GM18858 (cell line): Measurements from ENCODE around the gene ADCY2.

Source experiments
- ATAC-seq: cut with Tn5 transposase; IDR thresholded peaks from one replicate; pipeline ENCODE4 v1.9.1; 2021; ENCODE audit not compliant: unreplicated experiment

ADCY2 gene

DNA sequence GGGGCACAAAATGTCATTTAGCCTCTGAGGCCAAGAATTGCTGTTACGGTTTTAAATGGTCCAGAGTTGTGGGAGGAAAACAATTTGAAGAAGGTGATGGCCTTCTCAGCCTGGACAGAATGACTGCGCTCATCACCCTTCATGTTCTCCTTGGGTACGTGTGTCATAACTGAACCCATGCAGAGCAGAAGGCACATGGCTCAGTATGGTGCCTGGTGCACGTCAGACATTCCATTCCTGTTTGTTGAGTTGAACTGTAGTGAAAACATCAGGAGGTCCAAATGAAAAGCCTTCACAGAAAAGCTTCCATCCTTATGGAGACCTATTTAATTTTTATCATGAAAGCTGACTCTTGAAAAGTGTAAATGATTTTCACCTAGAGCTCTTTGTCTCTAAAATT, 321.8 kb downstream of the ADCY2 start:
- ATAC-seq = no peak

DNA sequence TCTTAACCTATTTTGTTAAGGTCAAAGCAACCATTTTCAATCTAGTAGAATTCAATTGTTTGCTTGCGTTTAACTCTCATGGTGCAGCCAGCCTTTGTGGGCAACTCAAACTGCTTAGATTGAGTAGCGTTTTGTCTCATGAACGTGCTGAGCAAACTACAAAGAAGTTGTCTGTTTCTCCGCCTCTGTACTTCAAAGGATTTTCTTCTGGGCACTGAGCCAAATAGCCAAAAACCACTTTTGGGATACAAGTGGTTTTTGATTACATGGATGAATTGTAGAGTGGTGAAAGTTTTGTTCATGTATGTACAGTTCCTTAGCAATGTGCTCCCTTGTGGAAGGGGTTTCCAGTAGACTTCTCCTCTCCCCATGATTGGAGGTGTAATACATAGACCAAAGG, 332.1 kb downstream of the ADCY2 start:
- ATAC-seq = no peak

DNA sequence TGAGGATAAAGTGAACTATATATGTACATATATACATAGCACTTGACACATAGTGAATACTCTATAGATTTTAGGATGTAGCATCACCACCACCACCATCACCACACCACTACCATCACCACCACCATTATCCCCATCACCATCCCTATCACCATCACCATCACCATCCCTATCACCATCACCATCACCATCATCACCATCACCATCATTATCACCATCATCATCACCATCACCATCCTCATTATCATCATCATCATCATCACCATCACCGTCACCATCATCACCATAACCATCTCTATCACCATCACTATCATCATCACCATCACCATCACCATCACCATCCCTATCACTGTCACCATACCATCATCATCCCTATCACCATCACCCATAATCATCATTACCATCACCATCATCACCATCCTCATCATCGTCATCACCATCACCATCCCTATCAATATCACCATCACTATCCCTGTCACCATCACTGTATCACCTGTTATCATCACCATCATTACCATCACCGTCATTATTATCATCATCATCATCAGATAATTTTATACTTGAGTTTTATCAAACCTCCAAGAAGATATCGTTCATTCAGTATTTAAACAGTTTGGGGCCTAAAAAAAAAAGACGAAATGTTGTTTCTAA, 345.6 kb downstream of the ADCY2 start:
- no peak for ATAC-seq

DNA sequence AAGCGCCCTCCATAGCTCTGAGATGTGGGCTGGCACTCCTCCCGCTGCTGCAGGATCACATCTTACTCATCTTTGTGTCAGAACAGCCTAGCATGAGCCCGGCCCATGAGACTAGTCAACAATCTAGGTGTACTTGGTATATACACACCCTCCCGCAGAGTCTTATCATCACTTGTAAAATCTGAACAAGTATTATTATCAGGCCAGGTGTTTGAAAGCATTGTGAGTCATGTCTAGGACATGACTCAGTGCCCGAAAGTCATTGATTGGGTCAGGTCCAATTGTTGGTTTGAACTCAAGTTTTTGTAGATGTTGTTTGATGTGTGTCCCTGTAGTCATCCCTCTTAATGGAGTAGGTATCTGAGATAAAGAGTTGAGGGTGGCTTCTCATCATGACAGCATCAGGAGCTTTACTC, 346.3 kb downstream of the ADCY2 start:
- no peak for ATAC-seq

DNA sequence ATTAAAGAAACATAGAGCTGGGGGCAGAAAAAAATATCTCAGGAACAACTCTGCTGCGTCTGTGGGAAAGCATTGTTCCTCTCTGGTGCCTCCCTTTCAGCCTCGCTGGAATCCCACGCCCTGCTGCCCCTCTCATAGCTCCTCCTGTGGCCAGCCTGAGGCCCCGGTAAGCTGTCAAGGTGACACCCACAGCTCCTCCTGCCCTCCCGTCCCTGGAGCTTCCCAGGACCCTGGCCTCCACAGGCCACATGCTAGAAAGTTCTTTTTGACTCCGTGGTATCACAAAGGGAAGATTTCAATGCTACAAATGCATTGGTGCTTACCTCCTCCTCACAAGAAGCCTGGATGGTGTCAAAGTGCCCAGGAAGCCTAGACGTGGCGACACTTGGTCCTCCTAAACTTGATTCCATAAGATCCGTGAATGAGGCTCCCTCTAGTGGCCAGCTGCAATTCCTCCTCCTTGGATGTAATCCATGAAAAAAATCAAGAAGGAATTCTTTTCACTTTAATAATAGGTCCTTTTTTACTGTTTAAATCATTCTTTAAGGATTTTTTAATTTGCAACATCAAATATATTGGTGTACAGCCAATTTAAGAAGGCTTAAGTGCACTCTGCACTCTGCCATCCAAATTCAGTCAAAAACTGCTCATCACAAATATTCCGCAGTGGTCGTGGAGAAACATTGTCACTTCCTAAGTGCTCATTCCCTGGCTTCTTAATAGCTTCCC, 350.1 kb downstream of the ADCY2 start:
- ATAC-seq = no peak

DNA sequence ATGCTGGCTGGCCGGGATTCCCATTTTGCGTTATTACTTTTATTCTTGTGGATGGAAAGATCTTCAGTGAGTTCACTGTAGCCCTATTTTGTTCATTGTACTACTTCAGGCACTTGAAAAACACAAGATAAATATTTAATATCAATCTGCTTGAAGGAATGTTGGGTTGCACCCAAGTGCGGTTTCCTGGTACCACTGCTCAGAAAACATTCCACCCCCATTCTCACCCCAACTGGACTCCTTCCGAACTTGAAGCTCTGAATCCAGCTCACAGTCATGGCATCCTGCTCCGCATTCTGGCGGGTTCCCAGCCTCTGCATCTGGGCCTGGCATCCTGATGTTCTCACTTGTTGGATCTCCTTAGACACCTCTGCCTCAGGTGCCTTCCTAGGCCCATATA, 351.8 kb downstream of the ADCY2 start:
- no peak for ATAC-seq

DNA sequence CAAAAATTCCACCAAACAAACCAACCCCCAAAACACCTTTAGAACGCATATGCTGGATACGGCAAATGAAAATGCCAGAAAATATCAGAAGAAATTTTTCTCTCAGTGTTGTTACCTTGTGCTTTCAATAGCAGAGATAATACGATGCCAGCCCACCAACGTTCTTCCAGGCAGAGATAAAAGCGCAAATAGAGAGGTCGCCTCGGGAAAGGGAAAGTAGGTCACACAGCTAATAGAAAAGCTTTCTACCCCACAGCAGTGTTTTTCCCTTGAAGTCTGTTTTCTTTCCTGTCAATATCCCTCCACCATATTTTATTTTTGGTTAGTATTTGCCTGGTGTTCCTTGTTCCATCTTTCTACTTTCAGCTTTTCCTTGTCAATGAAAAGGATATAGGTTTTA, 353.7 kb downstream of the ADCY2 start:
- ATAC-seq = no peak

DNA sequence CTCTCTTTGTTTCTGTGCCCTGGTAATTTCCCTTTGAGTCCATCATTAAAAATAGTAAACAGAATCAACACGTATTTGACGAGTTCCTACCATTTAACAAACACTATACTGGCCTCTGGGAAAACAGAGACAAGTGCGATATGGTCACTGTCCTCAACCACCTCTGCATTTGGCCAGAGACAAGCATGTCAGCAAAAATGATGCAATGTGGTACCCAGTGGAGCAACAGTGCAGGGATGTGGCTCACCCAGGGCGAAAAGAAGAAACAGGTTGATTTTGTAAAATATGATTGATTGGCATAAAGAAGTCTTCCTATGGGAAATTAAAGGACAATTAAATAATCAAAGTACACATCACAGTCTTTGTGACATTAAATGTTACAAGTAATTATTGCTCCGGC, 355.9 kb downstream of the ADCY2 start:
- ATAC-seq = no peak

DNA sequence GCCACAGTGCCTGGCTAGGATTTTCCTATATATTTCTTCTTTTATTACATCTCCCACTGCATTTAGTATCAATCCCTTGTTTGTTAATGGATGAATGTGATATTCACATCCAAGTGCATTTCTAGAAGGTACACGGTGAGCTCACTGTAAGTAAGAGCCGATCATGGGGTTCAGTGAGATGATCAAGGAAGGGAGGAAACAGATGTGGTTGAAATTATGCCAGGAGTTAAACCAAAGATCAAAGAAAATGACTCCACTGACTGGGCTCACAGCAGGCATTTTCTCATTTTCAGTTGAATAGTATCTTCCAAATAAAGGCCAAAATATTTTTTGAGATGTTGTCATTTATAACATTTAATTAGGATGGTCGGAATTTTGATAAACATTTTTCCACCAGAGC, 357.2 kb downstream of the ADCY2 start:
- no peak for ATAC-seq

DNA sequence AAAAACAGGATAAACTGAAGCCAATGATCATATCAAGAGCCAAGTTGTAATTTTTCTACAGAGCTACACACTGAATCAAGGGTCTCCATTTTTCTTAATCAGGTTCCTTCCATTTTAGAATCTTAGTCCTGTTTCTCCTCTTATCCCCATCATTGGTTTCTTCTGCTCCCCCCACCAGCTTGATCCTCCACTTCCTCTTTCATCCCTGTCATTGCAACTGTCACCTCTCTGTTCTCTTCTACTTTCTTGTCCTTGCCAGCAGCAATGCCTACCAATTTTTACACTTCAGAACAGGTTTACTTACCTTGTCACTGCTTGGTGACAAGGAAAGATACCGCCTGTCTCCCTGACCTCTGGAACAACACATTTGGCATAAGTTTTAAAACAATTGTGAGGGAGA, 357.7 kb downstream of the ADCY2 start:
- no peak for ATAC-seq

DNA sequence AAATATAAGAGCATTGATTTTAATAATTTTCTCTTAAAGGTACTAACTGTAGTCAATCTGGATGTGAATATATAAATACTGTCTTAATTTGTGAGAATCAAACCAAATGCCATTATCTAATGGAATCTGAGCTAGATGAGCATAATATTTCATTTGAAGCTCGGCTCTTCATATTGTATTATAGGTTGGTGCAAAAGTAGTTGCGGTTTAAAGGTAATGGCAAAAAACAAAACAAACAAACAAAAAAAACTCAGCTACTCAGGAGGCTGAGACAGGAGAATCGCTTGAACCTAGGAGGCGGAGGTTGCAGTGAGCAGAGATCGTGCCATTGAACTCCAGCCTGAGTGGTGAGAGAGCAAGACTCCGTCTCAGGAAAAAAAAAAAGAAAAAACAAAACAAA, 358.6 kb downstream of the ADCY2 start:
- ATAC-seq = no peak

DNA sequence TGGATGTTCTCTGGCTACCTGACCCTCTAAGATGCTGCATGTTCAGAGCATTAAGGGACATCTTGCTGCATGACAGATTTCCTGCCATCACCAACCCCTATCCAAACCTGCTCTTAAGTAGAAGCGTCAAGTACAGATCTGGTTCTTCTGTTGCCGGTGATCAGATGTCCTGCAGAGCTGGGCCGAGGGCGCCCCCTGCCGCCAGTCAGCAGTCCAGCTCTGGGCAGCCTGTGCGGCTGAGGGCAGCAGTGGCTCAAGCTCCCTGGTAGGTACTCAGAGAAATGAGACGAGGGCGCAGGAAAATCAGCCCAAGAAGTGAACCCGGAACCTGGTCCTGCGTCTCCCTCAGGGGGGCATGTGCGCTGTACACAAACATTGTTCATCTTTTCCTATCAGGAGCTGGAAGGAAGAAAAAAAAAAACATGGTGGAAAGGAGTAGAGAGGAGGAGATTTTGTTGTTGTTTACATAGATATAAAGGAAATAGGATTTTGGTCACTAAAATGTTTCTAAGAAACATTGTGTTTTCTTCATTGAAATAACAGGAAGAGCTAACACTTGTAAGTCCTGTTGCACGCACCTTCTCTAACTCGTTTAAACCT, 359.2 kb downstream of the ADCY2 start:
- peak; percentile 83 for ATAC-seq

DNA sequence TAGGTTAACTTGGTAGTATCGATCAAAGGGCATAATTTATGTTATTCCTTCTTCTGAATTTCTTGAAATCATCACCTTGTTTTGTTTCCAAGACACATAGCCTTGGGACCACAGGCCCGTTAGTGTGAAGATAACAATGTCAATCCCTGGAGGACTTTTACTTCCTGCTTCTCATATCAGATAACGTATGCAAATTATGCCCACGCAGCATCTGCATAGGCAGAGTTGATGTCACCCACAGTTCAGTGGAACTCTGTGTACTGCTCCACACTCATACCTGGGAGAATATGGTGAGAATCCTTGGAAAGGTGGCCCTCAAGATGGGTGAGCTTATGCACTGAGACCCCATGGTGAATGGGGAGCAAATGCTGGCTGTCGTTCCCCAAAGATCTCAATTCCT, 360.0 kb downstream of the ADCY2 start:
- no peak for ATAC-seq

DNA sequence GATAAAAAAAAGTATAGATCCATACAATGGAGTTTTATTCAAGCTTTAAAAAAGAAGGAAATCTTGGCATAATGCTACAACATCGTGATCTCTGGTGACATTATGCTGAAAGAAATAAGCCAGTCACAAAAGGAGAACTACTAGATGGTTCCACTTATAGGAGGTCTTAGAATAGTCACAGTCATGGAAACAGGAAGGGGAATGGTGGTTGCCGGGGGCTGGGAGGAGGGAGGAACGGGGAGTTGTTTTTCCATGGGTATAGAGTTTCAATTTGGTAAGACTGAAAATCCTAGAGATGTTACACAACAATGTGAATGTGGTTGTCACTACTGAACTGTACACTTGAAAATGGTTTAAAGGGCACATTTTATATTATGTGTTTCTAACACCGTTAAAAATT, 360.5 kb downstream of the ADCY2 start:
- ATAC-seq = no peak

DNA sequence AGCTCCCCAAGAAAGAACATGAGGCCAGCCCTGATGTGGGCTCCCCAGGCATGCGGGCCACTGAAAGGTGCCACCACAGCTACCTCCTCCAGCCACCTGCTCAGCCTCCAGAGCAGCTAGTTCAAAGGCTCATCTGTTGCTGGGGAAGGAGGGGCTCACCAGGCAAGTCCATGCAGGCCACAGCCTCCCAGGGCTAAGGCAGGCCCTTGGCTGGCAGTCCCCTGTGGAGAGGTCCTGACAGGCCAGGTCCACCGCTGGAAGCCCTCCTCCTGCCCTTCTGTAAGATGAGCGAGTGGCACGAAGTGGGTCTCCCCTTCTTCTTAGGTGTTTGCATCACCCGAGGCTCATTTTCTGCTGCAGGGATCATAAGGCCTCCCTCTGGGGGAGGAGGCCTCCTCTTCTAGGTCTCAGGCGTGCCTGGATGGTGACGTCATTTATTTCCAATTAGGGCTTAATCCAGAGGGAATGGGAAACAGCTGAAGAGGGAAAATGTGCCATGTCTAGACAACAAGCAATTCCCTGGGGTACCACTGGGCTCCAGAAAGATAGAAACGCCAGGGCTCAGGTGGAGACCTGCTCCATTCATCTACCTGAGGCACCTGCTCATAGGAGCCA, 363.4 kb downstream of the ADCY2 start:
- no peak for ATAC-seq

DNA sequence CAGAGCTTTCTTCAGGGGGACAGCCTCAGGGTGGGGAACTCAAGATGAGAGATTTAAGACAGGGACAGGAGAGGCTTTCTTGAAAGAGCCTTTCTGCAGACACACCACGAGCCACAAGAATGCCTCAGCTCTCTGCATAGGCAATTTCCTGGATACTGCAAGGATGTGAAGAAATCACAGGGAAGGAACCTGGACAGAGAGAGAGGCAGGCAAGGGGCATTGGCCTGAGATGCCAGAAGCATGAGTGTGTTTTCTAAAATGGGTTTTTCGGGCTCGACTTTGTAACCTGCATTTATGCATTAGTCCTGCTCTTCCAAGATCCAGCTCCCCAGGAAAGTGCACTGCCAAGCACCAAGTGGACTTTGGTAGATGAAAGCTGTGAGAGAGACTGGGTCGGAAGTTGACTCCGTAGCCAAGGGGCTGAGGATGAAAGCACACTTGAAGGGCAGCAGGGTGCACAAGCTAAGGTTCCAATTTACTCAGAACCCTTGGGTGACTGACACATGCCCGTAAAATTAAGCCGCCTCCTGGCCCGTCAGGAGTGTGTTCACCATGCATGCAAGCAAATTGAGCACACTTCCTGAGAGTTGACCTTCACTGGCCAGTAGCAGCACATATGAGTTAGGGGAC, 364.1 kb downstream of the ADCY2 start:
- ATAC-seq = no peak

DNA sequence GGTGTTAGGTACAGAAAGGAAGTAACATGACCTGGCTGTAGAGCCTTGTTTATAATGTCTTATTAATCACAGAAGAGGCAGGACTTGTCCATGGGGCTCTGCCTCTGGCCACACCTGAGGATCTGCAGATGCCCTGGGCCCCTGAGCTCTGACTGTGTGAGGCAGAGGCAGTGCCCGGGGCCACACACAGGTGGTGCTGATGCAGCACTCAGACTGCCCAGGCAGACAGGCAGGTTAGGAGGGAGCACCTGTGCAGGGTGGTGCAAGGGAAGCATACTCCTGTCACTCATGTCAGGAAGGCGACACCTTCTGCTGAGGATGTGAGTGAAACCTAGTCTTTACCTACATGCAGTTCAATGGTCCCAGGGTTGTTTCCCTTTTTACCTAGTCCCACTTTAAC, 366.3 kb downstream of the ADCY2 start:
- no peak for ATAC-seq

DNA sequence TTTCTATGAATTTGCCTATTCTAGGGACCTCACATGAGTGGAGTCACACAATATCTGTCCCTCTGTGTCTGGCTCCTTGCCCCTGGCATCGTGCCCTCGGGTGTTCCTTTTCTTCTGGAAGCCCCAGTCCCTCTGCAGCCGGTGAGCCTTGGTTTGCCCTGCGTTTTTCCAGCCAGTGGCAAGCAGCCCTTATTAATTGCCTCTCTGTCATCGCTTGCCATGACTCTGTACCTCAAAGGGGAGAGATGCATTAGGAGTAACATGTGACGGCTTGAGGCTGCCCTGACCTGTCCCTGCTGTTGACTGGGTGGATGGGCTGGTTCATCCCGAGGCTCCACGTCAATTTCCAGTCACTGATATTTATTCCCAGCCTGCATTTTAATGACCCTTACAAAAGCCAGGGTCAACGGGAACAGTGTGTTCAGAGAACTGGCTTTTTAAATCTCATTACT, 367.7 kb downstream of the ADCY2 start:
- no peak for ATAC-seq

DNA sequence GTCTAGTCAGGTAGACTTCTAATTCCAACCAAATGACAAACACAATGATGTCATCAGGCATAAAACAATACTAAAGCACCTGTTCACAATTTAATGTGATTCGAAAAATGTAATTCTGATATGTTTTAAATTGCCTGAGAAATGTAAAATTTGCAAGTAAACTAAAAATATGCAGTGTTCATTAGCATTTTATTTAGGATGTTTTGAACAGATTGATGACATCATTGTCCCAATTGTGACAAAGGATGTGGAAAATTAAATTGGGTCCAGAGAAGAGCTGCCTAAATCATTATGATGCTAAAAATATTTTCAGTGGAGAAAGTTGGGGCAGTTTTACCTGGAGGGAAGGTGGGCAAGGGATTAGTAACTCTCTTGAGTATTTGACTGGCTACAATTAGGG, 368.5 kb downstream of the ADCY2 start:
- ATAC-seq = no peak

DNA sequence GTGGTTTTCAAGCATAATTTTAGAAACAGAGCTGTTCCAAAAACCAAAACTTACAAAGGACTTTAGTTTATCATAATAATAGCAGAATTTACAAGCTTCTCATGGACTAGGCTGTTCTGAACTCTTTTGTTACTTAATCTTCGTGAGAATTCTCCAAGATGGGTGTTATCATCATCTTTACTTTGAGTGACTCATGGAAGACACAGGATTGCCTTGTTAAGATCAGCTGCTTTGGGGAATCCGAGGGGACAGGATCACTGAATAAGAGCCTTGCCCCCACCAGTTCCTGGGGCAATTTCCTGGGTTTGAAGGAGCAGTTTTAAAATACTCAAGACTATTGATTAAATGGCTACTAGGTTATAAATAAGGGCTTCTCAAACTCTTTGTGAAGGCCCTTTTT, 374.5 kb downstream of the ADCY2 start:
- ATAC-seq = no peak

DNA sequence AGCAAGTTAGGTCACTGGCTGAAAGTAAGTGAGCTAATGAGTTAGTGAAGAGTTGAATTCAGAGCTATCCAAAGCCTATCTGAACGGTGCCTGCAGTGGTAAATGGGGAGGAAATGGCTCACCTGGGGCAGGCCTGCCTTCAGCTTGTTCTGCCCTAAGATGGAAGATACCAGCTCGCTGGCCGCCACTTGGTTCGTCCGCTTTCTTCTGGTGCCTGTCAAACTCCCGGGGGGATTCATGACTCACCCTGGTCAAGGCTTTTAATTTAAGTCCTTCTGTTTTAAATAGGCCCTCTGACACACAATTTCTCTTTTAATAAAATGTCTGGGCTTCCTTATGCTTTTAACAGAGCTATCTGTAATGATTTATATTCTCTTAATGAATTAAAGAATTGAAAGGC, 376.2 kb downstream of the ADCY2 start:
- ATAC-seq = no peak

DNA sequence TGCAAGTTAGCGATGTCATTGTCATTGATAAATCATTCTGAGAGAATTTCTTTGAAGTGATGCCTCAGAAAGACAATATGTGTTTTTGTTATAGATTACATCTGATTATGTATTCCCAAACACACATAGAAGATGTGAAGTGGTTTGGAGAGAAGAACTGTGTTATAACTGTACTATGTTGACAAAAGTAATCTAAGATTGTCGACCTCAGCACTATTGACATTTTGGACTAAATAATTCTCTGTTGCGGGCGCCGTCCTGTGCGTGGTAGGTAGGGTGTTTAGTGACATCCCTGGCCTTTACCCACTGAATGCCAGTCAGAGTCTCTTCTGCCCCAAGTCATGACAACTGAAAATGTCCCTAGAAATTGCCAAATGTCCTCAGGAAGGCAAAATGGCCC, 377.2 kb downstream of the ADCY2 start:
- ATAC-seq = no peak
